H1 (cell line): ENCODE measurements around the gene CORIN. TPM values are rescaled to one million over a fixed set of nuclear protein-coding genes. Genes with fewer than 3 reads are reported as not detected.

Source experiments
- CTCF ChIA-PET: fragments of 300-600 bp; sonication (Branson Sonifier 250); formaldehyde crosslinking; loops from one replicate; lab custom pipeline; 2021; ENCODE audit not compliant: partially characterized antibody; lab: Charles Lee
- POLR2A ChIA-PET: fragments of 300-600 bp; sonication (Branson Sonifier 250); formaldehyde crosslinking; loops from one replicate; lab custom pipeline; 2021; ENCODE audit warnings: inconsistent platforms; ENCODE audit not compliant: partially characterized antibody; lab: Charles Lee
- DNase-seq, 2 experiments: peaks; one replicate each; pipeline versions ENCODE4 v3.0.0 to v3.0.0-alpha.2; 2010 to 2022; ENCODE audit warnings: low spot score in 2 of 2, low read depth in 1 of 2, mixed read lengths in 1 of 2
- FAIRE-seq: peaks from 2 replicates; lab custom pipeline; 2011; peaks lifted over from hg19 to GRCh38; lab: Jason Lieb, UNC
- H2AFZ ChIP-seq: 2 replicates; pipeline ENCODE4 v1.8.1; 2012; ENCODE audit warnings: low read length, inconsistent platforms
- H2AK5ac ChIP-seq: 2 replicates; pipeline ENCODE4 v1.6.1; 2013; ENCODE audit warnings: low read depth, low read length
- H2BK120ac ChIP-seq: replicated peaks from 2 replicates; pipeline ENCODE3; 2013; ENCODE audit warnings: low read depth, low read length, inconsistent platforms
- H2BK12ac ChIP-seq: 2 replicates; pipeline ENCODE4 v1.6.1; 2013; ENCODE audit warnings: low read depth, low read length
- H2BK15ac ChIP-seq: 2 replicates; pipeline ENCODE4 v1.6.1; 2013; ENCODE audit warnings: low read length
- H2BK20ac ChIP-seq: 2 replicates; pipeline ENCODE4 v1.6.1; 2013; ENCODE audit warnings: low read length
- H2BK5ac ChIP-seq: 2 replicates; pipeline ENCODE4 v1.6.1; 2013; ENCODE audit warnings: low read depth, low read length
- H3K14ac ChIP-seq: 2 replicates; pipeline ENCODE4 v1.6.1; 2013; ENCODE audit warnings: inconsistent platforms; ENCODE audit not compliant: insufficient read length
- H3K18ac ChIP-seq: 2 replicates; pipeline ENCODE4 v1.6.1; 2013; ENCODE audit warnings: low read length; ENCODE audit errors: extremely low read depth
- H3K23ac ChIP-seq: 2 replicates; pipeline ENCODE4 v1.6.1; 2013; ENCODE audit warnings: inconsistent platforms; ENCODE audit not compliant: insufficient read length
- H3K23me2 ChIP-seq: 2 replicates; pipeline ENCODE4 v1.6.1; 2013; ENCODE audit warnings: low read depth, low read length
- H3K27ac ChIP-seq: 2 replicates; pipeline ENCODE4 v1.6.1; 2011; ENCODE audit warnings: low read depth, low read length, inconsistent platforms
- H3K27me3 ChIP-seq, 4 experiments: replicated peaks in 1 of 4; 1 replicate in 1 of 4; 2 replicates in 3 of 4; pipeline versions ENCODE4 v1.6.1 to v1.8.1; 2011 to 2013; ENCODE audit warnings: low read length in 3 of 4, mild to moderate bottlenecking in 3 of 4, inconsistent platforms in 2 of 4, mixed read lengths in 2 of 4, moderate library complexity in 1 of 4; ENCODE audit not compliant: control insufficient read depth in 3 of 4, insufficient read depth in 3 of 4; ENCODE audit errors: extremely low read depth in 1 of 4
- H3K36me3 ChIP-seq, 4 experiments: 2 replicates each; pipeline versions ENCODE4 v1.6.1 to v1.8.1; 2011 to 2013; ENCODE audit warnings: mild to moderate bottlenecking in 4 of 4, low read length in 3 of 4, moderate library complexity in 2 of 4, control low read depth in 1 of 4, inconsistent platforms in 1 of 4; ENCODE audit not compliant: insufficient read depth in 4 of 4, control insufficient read depth in 2 of 4
- H3K4ac ChIP-seq: replicated peaks from 2 replicates; pipeline ENCODE3; 2013; ENCODE audit warnings: low read length, low read depth, mixed read lengths, inconsistent platforms; ENCODE audit not compliant: insufficient read length
- H3K4me1 ChIP-seq, 4 experiments: replicated peaks in 1 of 4; 1 replicate in 1 of 4; 2 replicates in 3 of 4; pipeline versions ENCODE4 v1.6.1 to v1.8.1; 2011 to 2013; ENCODE audit warnings: low read length in 3 of 4, inconsistent platforms in 2 of 4, mixed read lengths in 1 of 4; ENCODE audit not compliant: insufficient read depth in 4 of 4, control insufficient read depth in 3 of 4
- H3K4me2 ChIP-seq, 2 experiments: 2 replicates each; pipeline versions ENCODE4 v1.6.1 to v1.8.1; 2011 to 2013; ENCODE audit warnings: low read depth in 2 of 2, low read length in 2 of 2, control low read depth in 1 of 2, inconsistent platforms in 1 of 2, mild to moderate bottlenecking in 1 of 2; ENCODE audit not compliant: insufficient read depth in 1 of 2
- H3K4me3 ChIP-seq, 4 experiments: fragments of 200-600, 300-600 bp in 1 of 4; sonication (generic), shearing (Covaris generic), sonication (Bioruptor Twin) in 1 of 4; 2 replicates each; pipeline versions ENCODE4 v1.5.1 to v1.8.1; 2011 to 2016; ENCODE audit warnings: low read length in 4 of 4, low read depth in 3 of 4, control low read depth in 2 of 4, inconsistent platforms in 2 of 4, mild to moderate bottlenecking in 2 of 4, mixed read lengths in 1 of 4, moderate library complexity in 1 of 4; ENCODE audit not compliant: insufficient read depth in 2 of 4; ENCODE audit errors: extremely low read depth in 1 of 4
- H3K56ac ChIP-seq: replicated peaks from 2 replicates; pipeline ENCODE3; 2013; ENCODE audit warnings: low read depth, mild to moderate bottlenecking, mixed read lengths, low read length, inconsistent platforms; ENCODE audit not compliant: insufficient read length
- H3K79me1 ChIP-seq: 2 replicates; pipeline ENCODE4 v1.6.1; 2013; ENCODE audit warnings: low read depth, low read length, control low read depth
- H3K79me2 ChIP-seq, 2 experiments: 2 replicates each; pipeline versions ENCODE4 v1.6.1 to v1.8.1; 2012 to 2013; ENCODE audit warnings: low read length in 2 of 2, mild to moderate bottlenecking in 2 of 2, inconsistent platforms in 1 of 2; ENCODE audit not compliant: insufficient read depth in 2 of 2, control insufficient read depth in 1 of 2
- H3K9ac ChIP-seq, 4 experiments: replicated peaks in 1 of 4; 1 replicate in 1 of 4; 2 replicates in 3 of 4; pipeline versions ENCODE4 v1.6.1 to v1.8.1; 2011 to 2013; ENCODE audit warnings: low read depth in 3 of 4, low read length in 3 of 4, control low read depth in 2 of 4, mild to moderate bottlenecking in 2 of 4, moderate library complexity in 2 of 4, inconsistent platforms in 1 of 4; ENCODE audit errors: extremely low read depth in 1 of 4
- H3K9me3 ChIP-seq, 2 experiments: 2 replicates each; pipeline versions ENCODE4 v1.6.1 to v1.8.1; 2012 to 2013; ENCODE audit warnings: mild to moderate bottlenecking in 2 of 2, moderate library complexity in 2 of 2, control low read depth in 1 of 2, inconsistent platforms in 1 of 2, low read depth in 1 of 2, low read length in 1 of 2, mixed read lengths in 1 of 2; ENCODE audit not compliant: insufficient read depth in 2 of 2
- H4K20me1 ChIP-seq, 2 experiments: replicated peaks in 1 of 2; 2 replicates each; pipeline versions ENCODE3 to v1.8.1; 2011 to 2013; ENCODE audit warnings: inconsistent platforms in 2 of 2, low read length in 2 of 2, mild to moderate bottlenecking in 1 of 2; ENCODE audit not compliant: insufficient read depth in 2 of 2, control insufficient read depth in 1 of 2
- H4K5ac ChIP-seq: 2 replicates; pipeline ENCODE4 v1.6.1; 2013; ENCODE audit warnings: low read length, low read depth, mixed read lengths, inconsistent platforms; ENCODE audit not compliant: insufficient read length
- H4K8ac ChIP-seq: 2 replicates; pipeline ENCODE4 v1.8.0; 2013; ENCODE audit warnings: mild to moderate bottlenecking, moderate library complexity, low read length, inconsistent platforms; ENCODE audit not compliant: insufficient read depth; ENCODE audit errors: extremely low read depth
- H4K91ac ChIP-seq: replicated peaks from 2 replicates; pipeline ENCODE3; 2013; ENCODE audit warnings: low read length, mixed read lengths, inconsistent platforms; ENCODE audit not compliant: insufficient read length
- TCF12 ChIP-seq: IDR thresholded peaks from 2 replicates; pipeline ENCODE4 v1.6.1; 2011; ENCODE audit warnings: low read depth, mild to moderate bottlenecking, low read length
- WGBS, 2 experiments: shearing (Covaris generic) in 1 of 2; methylation state at CpG; one replicate each; pipeline versions ENCODE4 v1.1.6 to v1.1.7; 2013 to 2015; ENCODE audit warnings: low lambda C conversion rate in 2 of 2, mixed read lengths in 2 of 2, inconsistent platforms in 1 of 2, low coverage in 1 of 2, missing lambda C conversion rate in 1 of 2; ENCODE audit not compliant: insufficient replicate concordance in 2 of 2, insufficient coverage in 1 of 2, insufficient read length in 1 of 2; ENCODE audit errors: extremely low coverage in 1 of 2, missing lambda C conversion rate in 1 of 2; 5-methylcytosine and 5-hydroxymethylcytosine counted together
- polyA plus RNA-seq, 7 experiments: library from polyadenylated mRNA; depleted of rRNA in 3 of 7; stranded (reverse) in 5 of 7; unstranded in 2 of 7; fragments of >200 nt in 5 of 7; fragments of 200-250 nt in 2 of 7; gene quantifications; 1 replicate in 5 of 7; 2 replicates in 1 of 7; 4 replicates in 1 of 7; pipeline versions ENCODE4 v1.2.1 to v1.2.3, GENCODE V29; 2011 to 2013; ENCODE audit warnings: missing spikeins in 2 of 7, mixed read lengths in 2 of 7
- total RNA-seq: library from RNA; stranded (reverse); fragmentation: NEBNext Ultra II Directional; extraction: Animal tissue kit (Norgen Biotek cat#: 25700); gene quantifications from 2 replicates; pipeline ENCODE4 v1.2.1, GENCODE V29; 2021
- TF ChIP-seq, protein P1 (sequence below): IDR thresholded peaks from 2 replicates; pipeline ENCODE4 v1.6.1; 2012; ENCODE audit warnings: inconsistent platforms

The CORIN gene
- total and polyA plus RNA-seq, 2 of the 8 experiments (the other 6 are each of a cell fraction or from before 2014, with no cell fraction given) = 0.09 to 0.32 TPM

DNA sequence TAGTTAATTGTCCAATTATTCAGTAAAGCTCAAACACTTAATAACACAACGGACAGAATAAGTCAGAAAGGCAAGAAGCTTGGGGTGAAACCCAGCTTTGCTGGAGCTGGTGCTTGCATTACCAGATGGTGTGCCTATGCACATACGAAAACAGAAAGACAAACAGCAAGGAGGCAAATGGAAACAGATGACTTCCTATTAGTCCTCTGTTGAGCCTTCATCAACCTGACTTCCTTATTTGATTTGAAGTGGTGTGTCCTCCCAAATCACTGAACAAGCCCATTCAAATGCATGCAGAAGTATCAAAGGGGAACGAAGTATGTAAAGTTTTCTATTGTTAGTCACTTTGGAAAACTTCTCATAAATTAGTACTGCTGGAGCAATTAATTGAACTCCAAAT is 186.6 kb downstream of the CORIN start:
- CTCF ChIA-PET = interaction anchor here (1.2 to 2.4 kb wide), 3 partner anchors 11 to 23 kb away, joined by 3 to 9 read pairs (median 3); no protein-coding TSS in a partner anchor
- 78% methylated on average over 3 of the region's 3 CpGs; no CpG with 5 or more reads in 1 of the 2 experiments for WGBS, 2 experiments
- TF ChIP-seq, protein P1, sequence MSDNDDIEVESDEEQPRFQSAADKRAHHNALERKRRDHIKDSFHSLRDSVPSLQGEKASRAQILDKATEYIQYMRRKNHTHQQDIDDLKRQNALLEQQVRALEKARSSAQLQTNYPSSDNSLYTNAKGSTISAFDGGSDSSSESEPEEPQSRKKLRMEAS = no peak
- no peak for TF ChIP-seq TCF12

More for the DNA sequence above, 186.6 kb downstream of the CORIN start:
- Histone ChIP-seq H2BK12ac (no peak overlapping the region), H3K4me2 (no peak overlapping the region), H2AK5ac (no peak overlapping the region), H3K4ac (no peak overlapping the region), H3K9me3 (no peaks in the 10 kb centered on the region), H3K9ac (no peak overlapping the region), H3K14ac (no peak overlapping the region), H3K4me3 (no peak overlapping the region), H3K36me3 (no peaks in the 10 kb centered on the region), H3K79me2 (no peaks in the 10 kb centered on the region), H2BK5ac (no peak overlapping the region), H3K4me1 (no peaks in the 10 kb centered on the region), H3K18ac (no peak overlapping the region), H4K8ac (no peak overlapping the region), H4K5ac (no peak overlapping the region), H4K20me1 (no peaks in the 10 kb centered on the region), H3K23ac (no peak overlapping the region), H3K27ac (no peak overlapping the region), H3K79me1 (no peaks in the 10 kb centered on the region), H2BK15ac (no peak overlapping the region), H3K27me3 (no peaks in the 10 kb centered on the region), H2BK120ac (no peak overlapping the region), H3K23me2 (no peaks in the 10 kb centered on the region), H4K91ac (no peak overlapping the region), H2AFZ (no peak overlapping the region), H3K56ac (no peak overlapping the region), H2BK20ac (no peak overlapping the region)
- POLR2A ChIA-PET = no interaction called here
- DNase-seq (no peak), FAIRE-seq (no peak)
